NOMO-1 treated with DMSO at 0.1 percent for 48 hours (cell line): ENCODE results near the gene GPX3.

Experiments used
- DNase-seq: peaks from one replicate; lab custom pipeline; 2025; ENCODE audit not compliant: unreplicated experiment; lab: John Stamatoyannopoulos, UW

GPX3 gene

GRCh38 chr5:151033217-151033934 lies 13.0 kb downstream of the GPX3 start:
- DNase-seq: no peak

- no peak for DNase-seq
These were observed 14.3 kb downstream of the GPX3 start for GRCh38 chr5:151034422-151035379.

- DNase-seq: no peak
These were observed 16.2 kb downstream of the GPX3 start for GRCh38 chr5:151036556-151036955.

- DNase-seq: no peak
These were observed 17.4 kb downstream of the GPX3 start for GRCh38 chr5:151037561-151038411.

- DNase-seq: no peak
These were observed 18.0 kb downstream of the GPX3 start for GRCh38 chr5:151038412-151038745.

- no peak for DNase-seq
These were observed 18.4 kb downstream of the GPX3 start for GRCh38 chr5:151038801-151039238.

- DNase-seq: no peak
These were observed 19.3 kb downstream of the GPX3 start for GRCh38 chr5:151039665-151040064.

GRCh38 chr5:151040211-151040747 lies 19.9 kb downstream of the GPX3 start:
- no peak for DNase-seq

GRCh38 chr5:151041577-151042268 lies 21.3 kb downstream of the GPX3 start:
- DNase-seq: no peak

- DNase-seq: no peak
These were observed 22.2 kb downstream of the GPX3 start for GRCh38 chr5:151042453-151043093.

GRCh38 chr5:151047814-151048425 lies 27.5 kb downstream of the GPX3 start:
- DNase-seq: no peak

GRCh38 chr5:151048526-151048925 lies 28.1 kb downstream of the GPX3 start:
- no peak for DNase-seq

GRCh38 chr5:151051066-151051930 lies 30.9 kb downstream of the GPX3 start:
- DNase-seq: peak; percentile 90

GRCh38 chr5:151051931-151052608 lies 31.7 kb downstream of the GPX3 start:
- no peak for DNase-seq

- no peak for DNase-seq
These were observed 32.4 kb downstream of the GPX3 start for GRCh38 chr5:151052836-151053235.

- no peak for DNase-seq
These were observed 33.5 kb downstream of the GPX3 start for GRCh38 chr5:151053796-151054462.

GRCh38 chr5:151054709-151055108 lies 34.3 kb downstream of the GPX3 start:
- DNase-seq: no peak
